ENCODE data around the gene RPA3.

DNA sequence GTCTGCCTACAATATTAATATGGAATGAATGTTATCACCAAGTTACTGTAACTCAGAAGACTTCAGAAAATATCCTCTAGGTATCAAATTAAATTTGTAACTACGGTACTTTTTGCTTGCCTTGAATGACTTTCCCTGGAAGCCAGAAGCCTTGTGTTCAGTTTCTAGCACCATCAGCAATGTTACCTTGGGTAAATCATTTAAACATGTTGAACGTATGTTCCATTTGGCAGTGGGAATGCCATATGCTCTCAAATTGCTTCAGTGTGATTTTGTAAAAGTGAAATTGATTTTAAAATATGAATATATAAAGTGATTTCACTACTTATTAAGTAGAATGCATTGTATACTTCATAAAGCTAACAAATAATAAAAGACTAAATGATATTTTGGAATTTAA is 11.2 kb downstream of the RPA3 start:
- TF ChIP-seq, protein P1, sequence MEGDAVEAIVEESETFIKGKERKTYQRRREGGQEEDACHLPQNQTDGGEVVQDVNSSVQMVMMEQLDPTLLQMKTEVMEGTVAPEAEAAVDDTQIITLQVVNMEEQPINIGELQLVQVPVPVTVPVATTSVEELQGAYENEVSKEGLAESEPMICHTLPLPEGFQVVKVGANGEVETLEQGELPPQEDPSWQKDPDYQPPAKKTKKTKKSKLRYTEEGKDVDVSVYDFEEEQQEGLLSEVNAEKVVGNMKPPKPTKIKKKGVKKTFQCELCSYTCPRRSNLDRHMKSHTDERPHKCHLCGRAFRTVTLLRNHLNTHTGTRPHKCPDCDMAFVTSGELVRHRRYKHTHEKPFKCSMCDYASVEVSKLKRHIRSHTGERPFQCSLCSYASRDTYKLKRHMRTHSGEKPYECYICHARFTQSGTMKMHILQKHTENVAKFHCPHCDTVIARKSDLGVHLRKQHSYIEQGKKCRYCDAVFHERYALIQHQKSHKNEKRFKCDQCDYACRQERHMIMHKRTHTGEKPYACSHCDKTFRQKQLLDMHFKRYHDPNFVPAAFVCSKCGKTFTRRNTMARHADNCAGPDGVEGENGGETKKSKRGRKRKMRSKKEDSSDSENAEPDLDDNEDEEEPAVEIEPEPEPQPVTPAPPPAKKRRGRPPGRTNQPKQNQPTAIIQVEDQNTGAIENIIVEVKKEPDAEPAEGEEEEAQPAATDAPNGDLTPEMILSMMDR (conservative IDR thresholded peaks at IDR 0.05; ENCODE audit: low read depth, low read length), result no peak
- TF ChIP-seq EZH2 (IDR thresholded peaks at IDR 0.05; ENCODE audit: borderline replicate concordance, low read depth, low read length, poor library complexity, severe bottlenecking), result no peak
